Spleen (tissue), 7 donors: ENCODE results near the gene TSPAN17.

Experiments used
- POLR2A ChIP-seq, 3 donors: fragments of 450-650 bp; IDR thresholded peaks; one replicate each; pipeline ENCODE4 v1.5.1; 2017; ENCODE audit warnings: antibody characterized with exemption in 3 of 3, mild to moderate bottlenecking in 1 of 3
- POLR2AphosphoS5 ChIP-seq, 3 donors: sonication (generic); formaldehyde crosslinking; IDR thresholded peaks; one replicate each; pipeline ENCODE4 v1.5.1; 2017; ENCODE audit warnings: antibody characterized with exemption in 3 of 3
- TF ChIP-seq, protein P1 (sequence below), 11 experiments: fragments of 200-600 bp in 7 of 11; fragments of 450-650 bp in 4 of 11; sonication (generic) in 4 of 11; IDR thresholded peaks in 8 of 11; conservative IDR thresholded peaks in 3 of 11; 1 replicate in 7 of 11; 2 replicates in 4 of 11; pipeline versions ENCODE4 v1.4.0 to v1.8.0; 2016 to 2021; ENCODE audit warnings: antibody characterized with exemption in 11 of 11, inconsistent platforms in 4 of 11, mild to moderate bottlenecking in 1 of 11
- donor health status: DM: no; HTN: no; CAD: no; lungs with moderate emphysema.
- donor health status: DM: no; HTN: no; CAD: no.
- donor health status: DM: no; HTN: no; CAD: no.

DNA sequence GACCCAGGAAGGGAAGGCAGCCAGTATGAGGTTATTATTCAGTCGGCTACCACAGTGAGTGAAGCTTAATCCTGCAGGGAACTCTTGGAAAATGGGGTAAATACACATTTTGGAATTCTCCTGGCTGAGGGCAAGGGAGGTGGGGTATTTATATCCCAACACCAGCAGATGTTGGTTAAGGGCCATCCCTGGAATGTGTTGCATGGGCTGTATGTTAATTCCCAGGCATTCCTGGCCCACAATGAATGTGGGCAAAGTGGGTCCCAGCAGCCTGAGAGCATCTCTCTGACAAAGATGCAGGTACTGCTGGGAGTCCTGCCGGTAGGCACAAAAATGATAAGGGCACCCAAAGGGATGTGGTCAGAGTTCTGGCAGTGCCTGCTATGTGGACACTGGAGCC, 34.4 kb upstream of the TSPAN17 start:
- TF ChIP-seq, protein P1, sequence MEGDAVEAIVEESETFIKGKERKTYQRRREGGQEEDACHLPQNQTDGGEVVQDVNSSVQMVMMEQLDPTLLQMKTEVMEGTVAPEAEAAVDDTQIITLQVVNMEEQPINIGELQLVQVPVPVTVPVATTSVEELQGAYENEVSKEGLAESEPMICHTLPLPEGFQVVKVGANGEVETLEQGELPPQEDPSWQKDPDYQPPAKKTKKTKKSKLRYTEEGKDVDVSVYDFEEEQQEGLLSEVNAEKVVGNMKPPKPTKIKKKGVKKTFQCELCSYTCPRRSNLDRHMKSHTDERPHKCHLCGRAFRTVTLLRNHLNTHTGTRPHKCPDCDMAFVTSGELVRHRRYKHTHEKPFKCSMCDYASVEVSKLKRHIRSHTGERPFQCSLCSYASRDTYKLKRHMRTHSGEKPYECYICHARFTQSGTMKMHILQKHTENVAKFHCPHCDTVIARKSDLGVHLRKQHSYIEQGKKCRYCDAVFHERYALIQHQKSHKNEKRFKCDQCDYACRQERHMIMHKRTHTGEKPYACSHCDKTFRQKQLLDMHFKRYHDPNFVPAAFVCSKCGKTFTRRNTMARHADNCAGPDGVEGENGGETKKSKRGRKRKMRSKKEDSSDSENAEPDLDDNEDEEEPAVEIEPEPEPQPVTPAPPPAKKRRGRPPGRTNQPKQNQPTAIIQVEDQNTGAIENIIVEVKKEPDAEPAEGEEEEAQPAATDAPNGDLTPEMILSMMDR (IDR thresholded peaks at IDR 0.05 in 8 of 11, conservative IDR thresholded peaks at IDR 0.05 in 3 of 11) = no peak
- TF ChIP-seq POLR2A (IDR thresholded peaks at IDR 0.05) (no peak), POLR2AphosphoS5 (IDR thresholded peaks at IDR 0.05) (no peak)
